ENCODE measurements around the gene NAP1L4.

NAP1L4 gene

GRCh38 chr11:2932850-2933251, 59.3 kb downstream of the NAP1L4 start:
- DNase-seq, result no peak

GRCh38 chr11:2931771-2932738, 60.1 kb downstream of the NAP1L4 start:
- no peak for DNase-seq

GRCh38 chr11:2931420-2931746, 60.7 kb downstream of the NAP1L4 start:
- no peak for DNase-seq

- DNase-seq, result peak; percentile 50
These were observed 61.3 kb downstream of the NAP1L4 start for GRCh38 chr11:2930704-2931419.

- peak; percentile 31 for DNase-seq
These were observed 62.0 kb downstream of the NAP1L4 start for GRCh38 chr11:2929950-2930703.

- no peak for DNase-seq
These were observed 62.6 kb downstream of the NAP1L4 start for GRCh38 chr11:2929531-2929949.

GRCh38 chr11:2928605-2929530, 63.3 kb downstream of the NAP1L4 start, which contains the start of gene PHLDA2:
Gene PHLDA2 (minus strand): TSS chr11:2929420. CDS start chr11:2929364, 56 bp downstream.
- peak; percentile 20 for DNase-seq

GRCh38 chr11:2927851-2928604, 64.1 kb downstream of the NAP1L4 start:
- DNase-seq, result no peak

GRCh38 chr11:2927121-2927800, 64.9 kb downstream of the NAP1L4 start:
- no peak for DNase-seq

GRCh38 chr11:2926611-2927051, 65.5 kb downstream of the NAP1L4 start:
- no peak for DNase-seq

GRCh38 chr11:2924821-2925675, 67.1 kb downstream of the NAP1L4 start:
- no peak for DNase-seq

GRCh38 chr11:2924381-2924780, 67.7 kb downstream of the NAP1L4 start:
- DNase-seq, result no peak

- no peak for DNase-seq
These were observed 68.4 kb downstream of the NAP1L4 start for GRCh38 chr11:2923446-2924375.

GRCh38 chr11:2922655-2923054, 69.5 kb downstream of the NAP1L4 start:
- DNase-seq, result no peak

- DNase-seq, result no peak
These were observed 70.2 kb downstream of the NAP1L4 start for GRCh38 chr11:2921742-2922493.

GRCh38 chr11:2921261-2921660, 70.9 kb downstream of the NAP1L4 start:
- no peak for DNase-seq

GRCh38 chr11:2920343-2920742, 71.8 kb downstream of the NAP1L4 start:
- no peak for DNase-seq

- DNase-seq, result no peak
These were observed 72.3 kb downstream of the NAP1L4 start for GRCh38 chr11:2919837-2920236.
